ENCODE measurements around the gene TRAPPC12. TPM values are rescaled to one million over a fixed set of nuclear protein-coding genes. Genes with fewer than 3 reads are reported as not detected.
"Not testable (repeated sequence)": the region's sequence is repeated elsewhere in the genome, so short reads cannot be mapped to it uniquely, and the experiment has no call there.

The TRAPPC12 gene
- total RNA-seq, 1 donor, result 62.7 TPM

DNA sequence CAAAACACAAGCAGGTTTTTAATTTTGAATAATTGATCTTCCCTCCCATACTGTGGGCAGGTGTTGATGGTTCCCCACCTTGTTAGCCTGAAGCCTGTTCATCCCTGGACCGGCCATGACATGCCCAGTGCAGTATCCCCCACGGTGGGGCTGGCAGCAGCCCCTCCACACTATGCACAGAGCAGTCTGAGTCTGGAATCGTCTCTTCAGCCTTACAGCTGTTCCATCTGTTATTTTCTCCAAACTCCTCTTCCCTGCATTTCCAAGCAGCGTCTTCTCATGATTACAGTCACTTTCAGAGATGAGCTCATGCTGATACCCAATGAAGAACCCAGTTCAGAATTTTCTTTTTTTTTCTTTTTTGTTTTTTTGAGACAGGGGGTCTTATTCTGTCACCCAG, 71.7 kb downstream of the TRAPPC12 start:
- no peak overlapping the region for H3K4me3 ChIP-seq (ENCODE audit: low read depth, low read length)
- TF ChIP-seq, protein P1, sequence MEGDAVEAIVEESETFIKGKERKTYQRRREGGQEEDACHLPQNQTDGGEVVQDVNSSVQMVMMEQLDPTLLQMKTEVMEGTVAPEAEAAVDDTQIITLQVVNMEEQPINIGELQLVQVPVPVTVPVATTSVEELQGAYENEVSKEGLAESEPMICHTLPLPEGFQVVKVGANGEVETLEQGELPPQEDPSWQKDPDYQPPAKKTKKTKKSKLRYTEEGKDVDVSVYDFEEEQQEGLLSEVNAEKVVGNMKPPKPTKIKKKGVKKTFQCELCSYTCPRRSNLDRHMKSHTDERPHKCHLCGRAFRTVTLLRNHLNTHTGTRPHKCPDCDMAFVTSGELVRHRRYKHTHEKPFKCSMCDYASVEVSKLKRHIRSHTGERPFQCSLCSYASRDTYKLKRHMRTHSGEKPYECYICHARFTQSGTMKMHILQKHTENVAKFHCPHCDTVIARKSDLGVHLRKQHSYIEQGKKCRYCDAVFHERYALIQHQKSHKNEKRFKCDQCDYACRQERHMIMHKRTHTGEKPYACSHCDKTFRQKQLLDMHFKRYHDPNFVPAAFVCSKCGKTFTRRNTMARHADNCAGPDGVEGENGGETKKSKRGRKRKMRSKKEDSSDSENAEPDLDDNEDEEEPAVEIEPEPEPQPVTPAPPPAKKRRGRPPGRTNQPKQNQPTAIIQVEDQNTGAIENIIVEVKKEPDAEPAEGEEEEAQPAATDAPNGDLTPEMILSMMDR (IDR thresholded peaks at IDR 0.05; ENCODE audit: insufficient read depth, low read length), result no peak
- no peak for DNase-seq (ENCODE audit: low read depth)

DNA sequence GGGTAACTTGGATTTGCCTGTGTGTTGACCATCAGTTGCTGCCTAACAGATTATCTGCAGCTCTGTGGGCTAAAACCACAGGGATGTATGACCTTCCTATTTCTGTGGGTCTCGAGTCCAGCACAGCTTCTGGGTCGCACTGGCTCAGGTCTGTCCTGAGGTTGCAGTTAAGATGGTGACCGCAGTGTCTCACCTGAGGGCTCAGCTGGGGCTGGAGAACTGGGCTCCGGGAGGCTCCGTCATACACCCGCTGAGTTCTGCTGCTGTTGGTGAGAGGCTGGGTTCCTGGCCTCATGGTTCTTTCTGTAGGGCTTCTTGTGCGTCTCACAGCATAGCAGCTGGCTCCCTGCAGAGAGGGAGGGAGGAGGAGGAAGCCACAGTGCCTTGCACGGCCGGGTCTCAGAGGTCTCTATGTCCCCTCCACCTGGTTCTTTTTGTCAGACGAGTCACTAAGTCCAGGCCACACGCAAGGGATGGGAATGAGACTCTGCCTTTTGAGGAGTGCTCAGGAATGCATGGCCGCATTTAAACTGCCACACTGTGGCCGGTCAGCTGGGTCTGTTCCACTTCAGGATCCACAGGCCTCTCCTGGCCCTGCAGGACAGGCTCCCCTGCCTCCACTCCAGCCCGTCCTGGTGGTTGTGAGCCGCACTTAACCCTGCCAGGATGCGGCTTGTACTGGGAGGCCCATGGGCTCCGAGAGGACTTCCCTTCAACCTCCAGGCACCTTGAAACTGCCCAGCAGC, 72.6 kb downstream of the TRAPPC12 start:
- H3K4me3 ChIP-seq (ENCODE audit: low read depth, low read length), result no peak overlapping the region
- DNase-seq (ENCODE audit: low read depth), result no peak
- TF ChIP-seq, protein P1 (IDR thresholded peaks at IDR 0.05; ENCODE audit: insufficient read depth, low read length), result no peak

DNA sequence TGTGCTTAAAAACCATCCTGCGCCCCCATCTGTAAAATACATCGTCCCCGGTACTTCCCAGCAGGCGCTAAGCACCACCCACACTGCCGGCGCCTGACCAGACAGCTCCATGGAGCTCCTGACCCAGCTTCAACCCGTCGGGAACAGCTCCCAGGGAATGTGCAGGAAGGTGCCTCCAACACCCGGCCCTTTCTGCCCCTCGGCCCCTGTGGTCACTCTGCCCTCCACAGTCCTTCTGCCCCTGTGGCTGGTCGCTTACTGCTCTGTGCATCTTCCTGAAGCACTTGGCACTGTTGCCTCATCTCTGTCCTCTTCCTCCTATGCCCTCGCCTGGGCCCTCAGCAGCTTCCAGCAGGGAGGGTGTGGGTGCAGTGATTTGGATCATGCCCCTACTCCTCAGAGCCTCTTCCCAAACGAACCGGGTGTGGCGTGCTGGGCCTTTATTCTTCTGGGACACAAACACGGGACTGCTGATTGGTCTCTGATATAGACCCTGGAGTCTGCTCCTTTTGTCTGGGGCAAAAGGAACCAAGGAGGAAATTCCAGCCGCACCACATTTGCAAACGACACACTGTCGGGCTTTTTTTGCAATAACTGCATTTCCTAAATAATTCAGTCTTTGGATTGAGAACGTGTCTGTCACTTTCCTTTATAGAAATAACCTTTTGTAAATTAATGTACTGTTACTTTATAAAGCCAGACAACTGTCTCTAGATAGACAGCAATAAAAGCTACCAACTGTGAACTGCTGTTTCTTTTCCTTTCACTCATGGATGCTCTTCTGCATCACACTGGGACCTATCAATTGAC, 73.9 kb downstream of the TRAPPC12 start:
- no peak overlapping the region for H3K4me3 ChIP-seq (ENCODE audit: low read depth, low read length)
- peak; percentile 26 for DNase-seq (ENCODE audit: low read depth)
- TF ChIP-seq, protein P1 (IDR thresholded peaks at IDR 0.05; ENCODE audit: insufficient read depth, low read length), result no peak

DNA sequence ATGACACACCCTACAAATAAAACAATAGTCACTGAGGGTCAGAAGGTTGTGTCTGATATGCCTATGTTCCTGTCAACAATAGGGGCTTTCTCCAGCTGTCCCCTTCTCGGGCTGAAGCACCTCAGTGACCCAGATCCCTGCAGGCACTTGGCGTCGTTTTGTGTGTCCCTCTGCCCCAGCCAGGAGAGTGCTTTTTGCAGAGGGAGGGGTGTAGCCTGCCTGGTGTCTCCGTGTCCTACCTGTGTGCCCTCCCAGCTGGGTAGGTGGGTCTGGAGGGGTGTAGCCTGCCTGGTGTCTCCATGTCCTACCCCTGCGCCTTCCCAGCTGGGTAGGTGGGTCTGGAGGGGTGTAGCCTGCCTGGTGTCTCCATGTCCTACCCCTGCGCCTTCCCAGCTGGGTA, 74.5 kb downstream of the TRAPPC12 start:
- DNase-seq (ENCODE audit: low read depth), result not testable (repeated sequence)

DNA sequence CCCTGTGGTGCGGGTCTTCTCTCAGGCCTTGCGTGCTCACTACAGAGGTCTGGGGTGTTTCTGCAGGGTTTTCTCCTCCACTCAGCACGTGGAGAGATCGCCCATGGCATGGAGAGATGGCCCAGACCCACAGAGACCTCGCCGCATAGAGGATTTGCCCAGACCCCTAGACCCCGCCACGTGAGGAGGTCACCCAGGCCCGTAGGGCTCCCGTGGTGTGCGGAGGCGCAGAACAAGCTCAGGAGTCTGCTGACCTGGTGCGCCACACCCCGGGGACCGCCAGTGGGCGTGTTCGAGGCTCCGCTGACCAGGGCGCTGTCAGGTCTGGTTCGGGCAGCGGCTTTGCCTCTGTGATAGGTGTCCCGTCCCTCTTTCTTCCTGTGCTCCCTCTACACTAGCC, 75.3 kb downstream of the TRAPPC12 start:
- no peak overlapping the region for H3K4me3 ChIP-seq (ENCODE audit: low read depth, low read length)
- no peak for DNase-seq (ENCODE audit: low read depth)
- TF ChIP-seq, protein P1 (IDR thresholded peaks at IDR 0.05; ENCODE audit: insufficient read depth, low read length), result no peak

More for the DNA sequence above, 74.5 kb downstream of the TRAPPC12 start:
- not testable (repeated sequence) for H3K4me3 ChIP-seq (ENCODE audit: low read depth, low read length)

DNA sequence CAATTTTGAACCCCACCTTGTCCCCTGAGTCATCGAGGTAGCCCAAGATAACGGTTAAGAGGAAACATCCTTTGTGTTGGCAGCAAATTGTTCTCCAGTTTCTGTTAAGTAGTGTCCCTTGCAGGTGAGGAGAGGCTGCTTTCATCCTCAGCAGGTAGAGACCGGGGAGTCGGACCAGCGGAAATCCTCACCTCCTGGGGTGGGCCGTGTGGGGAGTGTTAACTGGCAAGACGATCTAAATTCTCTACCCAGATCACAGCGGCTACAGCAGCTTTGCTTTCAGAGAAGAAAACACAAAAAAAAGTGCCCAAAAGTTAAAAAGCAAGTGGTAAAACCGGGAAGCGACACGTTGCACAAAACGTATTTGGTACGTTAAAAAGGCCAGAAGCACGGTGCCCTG, 76.6 kb downstream of the TRAPPC12 start:
- no peak for DNase-seq (ENCODE audit: low read depth)
- TF ChIP-seq, protein P1 (IDR thresholded peaks at IDR 0.05; ENCODE audit: insufficient read depth, low read length), result no peak
- H3K4me3 ChIP-seq (ENCODE audit: low read depth, low read length), result no peak overlapping the region

All from fibroblast of the aortic adventitia (primary cell).